Measurements from ENCODE around the gene KCNK4. TPM values are rescaled to one million over a fixed set of nuclear protein-coding genes. Genes with fewer than 3 reads are reported as not detected.
"Not testable (repeated sequence)": the region's sequence is repeated elsewhere in the genome, so short reads cannot be mapped to it uniquely, and the experiment has no call there.

Gene KCNK4
- total RNA-seq, 2 donors from 2014 or later, result not detected

- Histone ChIP-seq H3K27ac (no peak overlapping the region), H3K36me3 (peaks cover 11% of the 10 kb centered on the region), H3K4me1 (peaks cover 0 to 13% of the 10 kb centered on the region in 2 donors), H3K9me3 (no peaks in the 10 kb centered on the region), H3K27me3 (no peaks in the 10 kb centered on the region), H3K4me3 (no peak overlapping the region)
- DNase-seq (ENCODE audit: low spot score), result no peak
- TF ChIP-seq CTCF (IDR thresholded peaks at IDR 0.05), result no peak
Observed at GRCh38 chr11:64322925-64323260, 31.8 kb downstream of the KCNK4 start.

GRCh38 chr11:64323373-64323772, 32.3 kb downstream of the KCNK4 start:
- Histone ChIP-seq H3K9me3 (no peaks in the 10 kb centered on the region), H3K27me3 (no peaks in the 10 kb centered on the region), H3K4me1 (peaks cover 0 to 13% of the 10 kb centered on the region in 2 donors), H3K27ac (no peak overlapping the region), H3K36me3 (peaks cover 11% of the 10 kb centered on the region), H3K4me3 (no peak overlapping the region)
- no peak for DNase-seq (ENCODE audit: low spot score)
- no peak for TF ChIP-seq CTCF (IDR thresholded peaks at IDR 0.05)

- H3K9me3 ChIP-seq; H3K27ac ChIP-seq; H3K4me3 ChIP-seq; H3K27me3 ChIP-seq; DNase-seq (ENCODE audit: low spot score); H3K4me1 ChIP-seq: not testable (repeated sequence)
- peaks cover 11% of the 10 kb centered on the region for H3K36me3 ChIP-seq
Observed at GRCh38 chr11:64323984-64324383, 32.9 kb downstream of the KCNK4 start.

DNA sequence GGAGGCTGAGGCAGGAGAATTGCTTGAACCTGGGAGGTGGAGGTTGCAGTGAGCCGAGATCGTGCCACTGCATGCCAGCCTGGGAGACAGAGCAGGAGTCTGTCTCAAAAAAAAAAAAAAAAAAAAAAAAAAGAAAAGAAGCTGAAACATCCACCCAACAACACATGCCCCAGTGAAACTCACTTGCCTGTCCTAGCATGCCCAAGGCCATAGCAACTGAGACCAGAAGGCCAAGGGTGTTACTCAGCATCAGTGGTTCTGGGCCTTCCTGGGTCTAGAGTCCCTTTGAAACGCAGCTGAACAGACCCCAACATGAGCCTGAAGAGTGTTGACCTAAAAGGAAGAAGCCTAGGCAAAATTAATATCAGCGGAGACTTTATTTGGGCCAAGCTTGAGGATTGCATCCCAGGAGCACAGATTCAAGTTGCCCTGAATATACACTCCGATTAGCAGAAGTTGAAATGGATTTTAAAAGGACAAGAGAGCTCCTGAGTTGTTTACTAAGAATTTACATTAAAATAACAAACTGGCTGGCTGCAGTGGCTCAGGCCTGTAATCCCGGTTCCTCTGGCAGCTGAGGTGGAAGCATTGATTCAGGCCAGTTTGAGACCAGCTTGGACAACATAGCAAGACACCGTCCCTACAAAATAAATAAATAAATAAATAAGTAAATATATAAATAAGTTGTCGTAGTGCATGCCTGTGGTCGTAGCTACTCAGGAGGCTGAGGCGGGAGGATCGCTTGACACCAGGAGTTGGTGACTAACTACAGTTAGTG, 33.8 kb downstream of the KCNK4 start:
- H3K36me3 ChIP-seq, result peaks cover 11% of the 10 kb centered on the region
- H3K4me3 ChIP-seq, result no peak overlapping the region
- TF ChIP-seq CTCF (IDR thresholded peaks at IDR 0.05), result no peak
- DNase-seq (ENCODE audit: low spot score), result no peak
- H3K27me3 ChIP-seq, result no peaks in the 10 kb centered on the region
- no peak overlapping the region for H3K27ac ChIP-seq
- H3K9me3 ChIP-seq, result no peaks in the 10 kb centered on the region
- peaks cover 0 to 11% of the 10 kb centered on the region in 2 donors for H3K4me1 ChIP-seq

DNA sequence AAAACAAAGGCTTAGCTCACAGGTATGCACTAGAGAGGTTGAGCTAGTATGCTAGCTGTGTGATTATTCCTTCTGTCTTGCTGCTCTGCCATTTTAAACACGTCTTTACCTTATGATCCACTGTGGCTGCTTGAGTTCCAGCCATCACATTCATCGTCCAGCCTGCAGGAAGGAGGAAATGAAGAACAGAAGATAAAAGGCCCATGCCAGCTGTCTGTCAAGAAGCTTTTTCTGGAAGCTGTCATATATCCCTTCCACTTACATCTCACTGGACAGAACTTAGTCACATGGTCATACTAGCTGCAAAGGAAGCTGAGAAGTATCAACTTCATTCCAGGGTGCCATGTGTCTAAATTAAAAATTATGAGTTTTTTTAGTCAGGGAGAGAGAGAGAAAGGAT, 36.3 kb downstream of the KCNK4 start:
- H3K27me3 ChIP-seq, result no peaks in the 10 kb centered on the region
- H3K4me3 ChIP-seq, result no peak overlapping the region
- no peaks in the 10 kb centered on the region for H3K9me3 ChIP-seq
- DNase-seq (ENCODE audit: low spot score), result no peak
- no peak overlapping the region for H3K27ac ChIP-seq
- H3K4me1 ChIP-seq, result peaks cover 0 to 27% of the 10 kb centered on the region in 2 donors
- H3K36me3 ChIP-seq, result peaks cover 1% of the 10 kb centered on the region
- no peak for TF ChIP-seq CTCF (IDR thresholded peaks at IDR 0.05)

DNA sequence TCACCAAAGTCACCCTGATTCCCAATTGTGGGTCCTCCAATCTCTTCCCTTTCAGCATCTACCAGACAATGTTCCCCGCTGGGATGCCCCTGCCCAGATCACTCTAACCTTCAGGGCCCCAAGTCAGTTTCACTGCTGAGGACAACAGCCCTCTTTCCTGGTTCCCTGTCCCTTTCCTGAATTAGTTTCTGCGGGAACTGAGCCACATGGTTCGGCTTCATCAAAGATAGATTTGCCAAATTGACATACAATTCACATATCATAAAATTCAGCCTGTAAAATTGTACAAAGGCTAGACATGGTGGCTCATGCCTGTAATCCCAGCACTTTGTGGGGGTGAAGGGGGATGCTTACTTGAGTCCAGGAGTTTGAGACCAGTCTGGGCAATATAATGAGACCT, 36.9 kb downstream of the KCNK4 start:
- Histone ChIP-seq H3K4me1 (peaks cover 0 to 29% of the 10 kb centered on the region in 2 donors), H3K27ac (no peak overlapping the region), H3K4me3 (no peak overlapping the region), H3K27me3 (no peaks in the 10 kb centered on the region), H3K9me3 (no peaks in the 10 kb centered on the region), H3K36me3 (no peaks in the 10 kb centered on the region)
- no peak for DNase-seq (ENCODE audit: low spot score)
- TF ChIP-seq CTCF (IDR thresholded peaks at IDR 0.05), result no peak
